ACC112 (cell line): ENCODE data around the gene ZNF436.

Experiments
- H2AFZ ChIP-seq: fragments of 200-600 bp; sonication (generic); one replicate; pipeline ENCODE4 v1.6.0; 2017; ENCODE audit warnings: antibody characterized with exemption, low read length; ENCODE audit not compliant: unreplicated experiment
- H3K27ac ChIP-seq: fragments of 200-600 bp; sonication (generic); 2 replicates; pipeline ENCODE4 v1.5.1; 2014; ENCODE audit warnings: low read depth, mild to moderate bottlenecking, antibody characterized with exemption, low read length, moderate library complexity
- H3K27me3 ChIP-seq: fragments of 200-600 bp; sonication (generic); 2 replicates; pipeline ENCODE4 v1.6.1; 2014; ENCODE audit warnings: mild to moderate bottlenecking, antibody characterized with exemption, low read length, moderate library complexity, mixed read lengths; ENCODE audit not compliant: insufficient read depth
- H3K36me3 ChIP-seq: fragments of 200-600 bp; sonication (generic); 2 replicates; pipeline ENCODE4 v1.6.1; 2016; ENCODE audit warnings: mild to moderate bottlenecking, antibody characterized with exemption, low read length, moderate library complexity, mixed read lengths; ENCODE audit not compliant: insufficient read depth
- H3K4me1 ChIP-seq: fragments of 200-600 bp; sonication (generic); one replicate; pipeline ENCODE4 v1.6.1; 2016; ENCODE audit warnings: low read length, mixed read lengths; ENCODE audit not compliant: insufficient read depth, unreplicated experiment, control insufficient read depth
- H3K4me3 ChIP-seq: fragments of 200-600 bp; sonication (generic); 2 replicates; pipeline ENCODE4 v1.5.1; 2014; ENCODE audit warnings: mild to moderate bottlenecking, low read depth, low read length
- H3K79me2 ChIP-seq: fragments of 200-600 bp; sonication (generic); one replicate; pipeline ENCODE4 v1.6.0; 2016; ENCODE audit warnings: low read length; ENCODE audit not compliant: control insufficient read depth, unreplicated experiment, insufficient read depth

ZNF436 gene

GRCh38 chr1:23369335-23370013 is at the start of gene ZNF436:
TSS of gene ZNF436 (minus strand) at chr1:23369836. CDS start at chr1:23368005, 1,831 bp downstream.
- H2AFZ ChIP-seq = peak within 1 kb of the TSS; percentile 100
- peaks cover 24% of the 10 kb centered on the region for H3K36me3 ChIP-seq
- no peaks in the 10 kb centered on the region for H3K27me3 ChIP-seq
- peaks cover 42% of the 10 kb centered on the region for H3K79me2 ChIP-seq
- H3K27ac ChIP-seq = peak within 1 kb of the TSS; percentile 89
- peak within 1 kb of the TSS; percentile 89 for H3K4me3 ChIP-seq
- H3K4me1 ChIP-seq = peaks cover 23% of the 10 kb centered on the region

GRCh38 chr1:23419180-23419579 is 49.5 kb upstream of the ZNF436 start:
- H3K27ac ChIP-seq = no peak overlapping the region
- H2AFZ ChIP-seq = no peak overlapping the region
- peaks cover 13% of the 10 kb centered on the region for H3K4me1 ChIP-seq
- no peak overlapping the region for H3K4me3 ChIP-seq
- H3K79me2 ChIP-seq = no peaks in the 10 kb centered on the region
- H3K27me3 ChIP-seq = no peaks in the 10 kb centered on the region
- peaks cover 5% of the 10 kb centered on the region; the same call in 1 of the 2 replicates for H3K36me3 ChIP-seq

- no peaks in the 10 kb centered on the region for H3K27me3 ChIP-seq
- H3K79me2 ChIP-seq = no peaks in the 10 kb centered on the region
- H3K36me3 ChIP-seq = peaks cover 5% of the 10 kb centered on the region; the same call in 1 of the 2 replicates
- no peak overlapping the region for H3K4me3 ChIP-seq
- H2AFZ ChIP-seq = no peak overlapping the region
- no peak overlapping the region for H3K27ac ChIP-seq
- peaks cover 8% of the 10 kb centered on the region for H3K4me1 ChIP-seq
Measured at GRCh38 chr1:23417570-23417969, 47.9 kb upstream of the ZNF436 start.

GRCh38 chr1:23416964-23417363 is 47.3 kb upstream of the ZNF436 start:
- no peak overlapping the region for H3K27ac ChIP-seq
- H3K4me1 ChIP-seq = peaks cover 4% of the 10 kb centered on the region
- no peak overlapping the region for H2AFZ ChIP-seq
- no peak overlapping the region for H3K4me3 ChIP-seq
- H3K36me3 ChIP-seq = peaks cover 5% of the 10 kb centered on the region; the same call in 1 of the 2 replicates
- no peaks in the 10 kb centered on the region for H3K79me2 ChIP-seq
- H3K27me3 ChIP-seq = no peaks in the 10 kb centered on the region

- H3K4me1 ChIP-seq = peaks cover 21% of the 10 kb centered on the region
- H3K36me3 ChIP-seq = no peaks in the 10 kb centered on the region
- H3K27ac ChIP-seq = no peak overlapping the region
- H3K27me3 ChIP-seq = no peaks in the 10 kb centered on the region
- H3K79me2 ChIP-seq = no peaks in the 10 kb centered on the region
- H2AFZ ChIP-seq = no peak overlapping the region
- H3K4me3 ChIP-seq = no peak overlapping the region
Measured at GRCh38 chr1:23408797-23409290, 39.2 kb upstream of the ZNF436 start.

GRCh38 chr1:23407016-23407630 is 37.5 kb upstream of the ZNF436 start:
- no peaks in the 10 kb centered on the region for H3K79me2 ChIP-seq
- H2AFZ ChIP-seq = no peak overlapping the region
- no peak overlapping the region for H3K4me3 ChIP-seq
- H3K36me3 ChIP-seq = no peaks in the 10 kb centered on the region
- no peaks in the 10 kb centered on the region for H3K27me3 ChIP-seq
- H3K27ac ChIP-seq = no peak overlapping the region
- peaks cover 35% of the 10 kb centered on the region for H3K4me1 ChIP-seq

GRCh38 chr1:23405946-23406345 is 36.3 kb upstream of the ZNF436 start:
- no peaks in the 10 kb centered on the region for H3K79me2 ChIP-seq
- no peak overlapping the region for H3K4me3 ChIP-seq
- H2AFZ ChIP-seq = no peak overlapping the region
- H3K4me1 ChIP-seq = peaks cover 25% of the 10 kb centered on the region
- H3K27ac ChIP-seq = no peak overlapping the region
- no peaks in the 10 kb centered on the region for H3K36me3 ChIP-seq
- H3K27me3 ChIP-seq = no peaks in the 10 kb centered on the region

- peak overlapping the region; percentile 53 for H2AFZ ChIP-seq
- H3K27ac ChIP-seq = peak overlapping the region; percentile 74
- peak overlapping the region; percentile 24 for H3K4me3 ChIP-seq
- H3K27me3 ChIP-seq = no peaks in the 10 kb centered on the region
- H3K79me2 ChIP-seq = no peaks in the 10 kb centered on the region
- no peaks in the 10 kb centered on the region for H3K36me3 ChIP-seq
- H3K4me1 ChIP-seq = peaks cover 29% of the 10 kb centered on the region
Measured at GRCh38 chr1:23403735-23404486, 34.3 kb upstream of the ZNF436 start.

- no peaks in the 10 kb centered on the region for H3K79me2 ChIP-seq
- H3K27me3 ChIP-seq = no peaks in the 10 kb centered on the region
- peak overlapping the region; percentile 74 for H3K27ac ChIP-seq
- H3K4me1 ChIP-seq = peaks cover 29% of the 10 kb centered on the region
- H3K4me3 ChIP-seq = peak overlapping the region; percentile 6; the same call in 1 of the 2 replicates
- H2AFZ ChIP-seq = no peak overlapping the region
- no peaks in the 10 kb centered on the region for H3K36me3 ChIP-seq
Measured at GRCh38 chr1:23403355-23403734, 33.7 kb upstream of the ZNF436 start.

GRCh38 chr1:23403038-23403336 is 33.4 kb upstream of the ZNF436 start:
- H2AFZ ChIP-seq = no peak overlapping the region

More at GRCh38 chr1:23403038-23403336, 33.4 kb upstream of the ZNF436 start:
- Histone ChIP-seq H3K4me3 (peak overlapping the region; percentile 6; the same call in 1 of the 2 replicates), H3K4me1 (peaks cover 29% of the 10 kb centered on the region), H3K27ac (peak overlapping the region; percentile 74), H3K36me3 (no peaks in the 10 kb centered on the region), H3K79me2 (no peaks in the 10 kb centered on the region), H3K27me3 (no peaks in the 10 kb centered on the region)
